Muscle of leg (tissue), 11 donors: Measurements from ENCODE around the gene MKS1. TPM values are rescaled to one million over a fixed set of nuclear protein-coding genes. Genes with fewer than 3 reads are reported as not detected.

Experiments
- DNase-seq: peaks from one replicate; pipeline ENCODE4 v3.0.0; 2013
- H3K27ac ChIP-seq: one replicate; pipeline ENCODE4 v1.5.1; 2013; ENCODE audit warnings: mild to moderate bottlenecking, low read length, control low read depth
- H3K27me3 ChIP-seq: one replicate; pipeline ENCODE4 v1.6.1; 2013; ENCODE audit warnings: low read length; ENCODE audit not compliant: control insufficient read depth, insufficient read depth
- H3K36me3 ChIP-seq: one replicate; pipeline ENCODE4 v1.6.1; 2013; ENCODE audit warnings: low read length; ENCODE audit not compliant: control insufficient read depth, insufficient read depth
- H3K4me1 ChIP-seq: one replicate; pipeline ENCODE4 v1.6.1; 2013; ENCODE audit warnings: low read length; ENCODE audit not compliant: control insufficient read depth, insufficient read depth
- H3K4me3 ChIP-seq: one replicate; pipeline ENCODE4 v1.5.1; 2013; ENCODE audit warnings: low read length, control low read depth
- H3K9me3 ChIP-seq: replicated peaks from 2 replicates; pipeline ENCODE4 v1.6.1; 2013; ENCODE audit warnings: low read depth, low read length; ENCODE audit not compliant: control insufficient read depth
- WGBS: methylation state at CpG from one replicate; pipeline ENCODE4 v1.1.5; 2013; ENCODE audit warnings: missing lambda C conversion rate; ENCODE audit not compliant: insufficient coverage; 5-methylcytosine and 5-hydroxymethylcytosine counted together
- polyA plus RNA-seq, 8 donors: library from polyadenylated mRNA; unstranded; fragments of 120-200 nt; gene quantifications; one replicate each; pipeline versions ENCODE4 v1.2.1 to v1.2.3, GENCODE V29; 2013; ENCODE audit warnings: inconsistent platforms in 1 of 8, low replicate concordance in 1 of 8; ENCODE audit not compliant: insufficient read length in 8 of 8, insufficient read depth in 1 of 8
- total RNA-seq: library from RNA; stranded (reverse); fragments of 120-200 nt; gene quantifications from one replicate; pipeline ENCODE4 v1.2.4, GENCODE V29; 2013

Gene MKS1
- total and polyA plus RNA-seq, 9 donors: 11.6 to 20.1 (median 13.9) TPM

GRCh38 chr17:58231641-58232040, 12.6 kb upstream of the MKS1 start:
- DNase-seq: peak; percentile 15
- Histone ChIP-seq H3K4me1 (peaks cover 2% of the 10 kb centered on the region), H3K36me3 (no peaks in the 10 kb centered on the region), H3K27ac (no peak overlapping the region), H3K27me3 (peaks cover 29% of the 10 kb centered on the region), H3K9me3 (no peaks in the 10 kb centered on the region), H3K4me3 (no peak overlapping the region)
- WGBS: 29% methylated on average over 2 of the region's 2 CpGs

- 89% methylated on average over 4 of the region's 4 CpGs for WGBS
These were observed 10.8 kb upstream of the MKS1 start for GRCh38 chr17:58229881-58230280.

GRCh38 chr17:58229384-58229783, 10.3 kb upstream of the MKS1 start:
- H3K4me3 ChIP-seq: no peak overlapping the region
- DNase-seq: no peak
- H3K36me3 ChIP-seq: no peaks in the 10 kb centered on the region
- WGBS: 17% methylated on average over 1 of the region's 1 CpG
- H3K27me3 ChIP-seq: peaks cover 21% of the 10 kb centered on the region
- H3K27ac ChIP-seq: no peak overlapping the region
- peaks cover 2% of the 10 kb centered on the region for H3K4me1 ChIP-seq
- H3K9me3 ChIP-seq: no peaks in the 10 kb centered on the region

More at GRCh38 chr17:58229881-58230280, 10.8 kb upstream of the MKS1 start:
- Histone ChIP-seq H3K4me3 (no peak overlapping the region), H3K27ac (no peak overlapping the region), H3K4me1 (peaks cover 2% of the 10 kb centered on the region), H3K9me3 (no peaks in the 10 kb centered on the region), H3K27me3 (peaks cover 21% of the 10 kb centered on the region), H3K36me3 (no peaks in the 10 kb centered on the region)
- DNase-seq: no peak

- no peaks in the 10 kb centered on the region for H3K9me3 ChIP-seq
- no peak for DNase-seq
- H3K27ac ChIP-seq: no peak overlapping the region
- no peaks in the 10 kb centered on the region for H3K36me3 ChIP-seq
- peaks cover 20% of the 10 kb centered on the region for H3K27me3 ChIP-seq
- WGBS: 34% methylated on average over 2 of the region's 3 CpGs
- H3K4me1 ChIP-seq: peaks cover 2% of the 10 kb centered on the region
- H3K4me3 ChIP-seq: no peak overlapping the region
These were observed 9.6 kb upstream of the MKS1 start for GRCh38 chr17:58228679-58229078.

GRCh38 chr17:58227733-58228132, 8.7 kb upstream of the MKS1 start:
- no peak for DNase-seq
- peaks cover 2% of the 10 kb centered on the region for H3K4me1 ChIP-seq
- H3K27ac ChIP-seq: no peak overlapping the region
- peaks cover 16% of the 10 kb centered on the region for H3K27me3 ChIP-seq
- H3K4me3 ChIP-seq: no peak overlapping the region
- H3K9me3 ChIP-seq: no peaks in the 10 kb centered on the region
- no peaks in the 10 kb centered on the region for H3K36me3 ChIP-seq
- 85% methylated on average over 3 of the region's 3 CpGs for WGBS

- Histone ChIP-seq H3K4me3 (no peak overlapping the region), H3K9me3 (no peaks in the 10 kb centered on the region), H3K27ac (no peak overlapping the region), H3K4me1 (peaks cover 4% of the 10 kb centered on the region), H3K36me3 (no peaks in the 10 kb centered on the region), H3K27me3 (peaks cover 7% of the 10 kb centered on the region)
- no peak for DNase-seq
- WGBS: 50% methylated on average over 1 of the region's 1 CpG
These were observed 5.3 kb upstream of the MKS1 start for GRCh38 chr17:58224315-58224714.

- H3K36me3 ChIP-seq: peaks cover 3% of the 10 kb centered on the region
- peaks cover 9% of the 10 kb centered on the region for H3K4me1 ChIP-seq
- H3K4me3 ChIP-seq: peak overlapping the region; percentile 60
- no peak overlapping the region for H3K27ac ChIP-seq
- no peaks in the 10 kb centered on the region for H3K27me3 ChIP-seq
- no peaks in the 10 kb centered on the region for H3K9me3 ChIP-seq
- peak; percentile 11 for DNase-seq
- 79% methylated on average over 2 of the region's 7 CpGs for WGBS
These were observed 731 bp upstream of the MKS1 start for GRCh38 chr17:58219789-58220183.

- H3K4me3 ChIP-seq: no peak overlapping the region
- 95% methylated on average over 2 of the region's 3 CpGs for WGBS
- H3K9me3 ChIP-seq: no peaks in the 10 kb centered on the region
- peaks cover 9% of the 10 kb centered on the region for H3K4me1 ChIP-seq
- H3K27me3 ChIP-seq: no peaks in the 10 kb centered on the region
- H3K27ac ChIP-seq: no peak overlapping the region
- DNase-seq: no peak
- peaks cover 18% of the 10 kb centered on the region for H3K36me3 ChIP-seq
These were observed 1.3 kb downstream of the MKS1 start for GRCh38 chr17:58217766-58218165.

GRCh38 chr17:58215685-58216084, 3.4 kb downstream of the MKS1 start:
- peaks cover 9% of the 10 kb centered on the region for H3K4me1 ChIP-seq
- no peak for DNase-seq
- H3K27me3 ChIP-seq: no peaks in the 10 kb centered on the region
- no peaks in the 10 kb centered on the region for H3K9me3 ChIP-seq
- H3K4me3 ChIP-seq: no peak overlapping the region
- H3K27ac ChIP-seq: no peak overlapping the region
- H3K36me3 ChIP-seq: peaks cover 26% of the 10 kb centered on the region

- Histone ChIP-seq H3K36me3 (peaks cover 66% of the 10 kb centered on the region), H3K27me3 (no peaks in the 10 kb centered on the region), H3K27ac (no peak overlapping the region), H3K4me1 (no peaks in the 10 kb centered on the region), H3K9me3 (no peaks in the 10 kb centered on the region), H3K4me3 (no peak overlapping the region)
- no CpG with 5 or more reads among the region's 5 CpGs for WGBS
- no peak for DNase-seq
These were observed 8.1 kb downstream of the MKS1 start for GRCh38 chr17:58210922-58211321.

GRCh38 chr17:58208344-58208743, 10.7 kb downstream of the MKS1 start:
- no peak for DNase-seq
- 93% methylated on average over 2 of the region's 5 CpGs for WGBS
- H3K4me3 ChIP-seq: no peak overlapping the region

More at GRCh38 chr17:58208344-58208743, 10.7 kb downstream of the MKS1 start:
- Histone ChIP-seq H3K4me1 (no peaks in the 10 kb centered on the region), H3K36me3 (peaks cover 62% of the 10 kb centered on the region), H3K27ac (no peak overlapping the region), H3K27me3 (no peaks in the 10 kb centered on the region), H3K9me3 (no peaks in the 10 kb centered on the region)
